ENCODE data around the gene CAPN2. TPM values are rescaled to one million over a fixed set of nuclear protein-coding genes. Genes with fewer than 3 reads are reported as not detected.

The CAPN2 gene
- total and polyA plus RNA-seq, 2 experiments from 2014 or later, result 8.4 to 17.8 TPM

DNA sequence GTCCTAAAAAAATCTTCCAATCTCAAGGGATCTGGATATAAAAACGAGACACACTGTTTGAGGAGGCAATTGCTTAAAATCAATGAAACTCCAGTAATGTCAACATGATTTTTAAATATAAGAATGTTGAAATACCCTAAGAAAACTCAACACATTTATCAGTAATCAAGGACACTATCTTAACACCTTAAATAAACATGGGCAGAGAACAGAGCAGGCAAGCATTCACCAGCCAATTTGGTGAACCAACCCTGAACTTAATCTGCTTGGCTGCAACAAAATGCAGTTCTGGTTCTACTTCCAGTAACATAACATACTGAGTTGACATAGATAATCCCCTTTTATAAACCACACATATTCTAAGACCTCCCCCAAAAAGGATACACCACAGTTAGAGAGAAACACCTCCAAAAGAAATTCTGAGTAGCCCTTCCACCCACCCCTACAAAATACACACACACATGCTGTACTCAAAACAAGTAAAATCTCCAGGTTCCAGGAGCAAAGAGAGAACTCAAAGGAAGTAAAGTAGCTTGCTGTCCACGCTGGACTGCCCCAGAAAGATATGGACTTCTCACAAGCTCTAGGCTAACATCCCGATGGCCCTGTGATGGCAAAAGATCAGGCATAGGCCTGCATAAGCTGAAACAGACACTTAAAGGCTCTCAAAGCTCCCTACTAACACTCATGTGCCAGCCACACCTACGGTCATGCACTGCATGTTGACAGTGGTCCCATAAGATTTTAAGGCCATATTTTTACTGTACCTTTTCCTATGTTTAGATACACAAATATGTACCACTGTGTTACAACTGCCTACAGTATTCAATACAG, 102.9 kb downstream of the CAPN2 start:
- no peak for DNase-seq (ENCODE audit: low spot score)
- H3K79me2 ChIP-seq (replicated peaks; ENCODE audit: insufficient read depth), result peaks cover 52% of the 10 kb centered on the region
- no peaks in the 10 kb centered on the region for H3K9me2 ChIP-seq (ENCODE audit: insufficient read depth)
- no peak overlapping the region for H3K4me3 ChIP-seq
- no peaks in the 10 kb centered on the region for H3K4me1 ChIP-seq (ENCODE audit: insufficient read depth)
- Mint-ChIP-seq H3K4me1 (peaks cover 6% of the 10 kb centered on the region), H3K4me3 (no peak overlapping the region), H3K27ac (peak overlapping the region; percentile 33; the same call in 1 of the 2 replicates), H3K36me3 (ENCODE audit: low read depth) (peaks cover 51% of the 10 kb centered on the region), H3K27me3 (ENCODE audit: insufficient read depth, low read depth, poor library complexity) (no peaks in the 10 kb centered on the region), H3K9me3 (no peaks in the 10 kb centered on the region)
- H4K20me1 ChIP-seq (replicated peaks; ENCODE audit: insufficient read depth), result peaks cover 12% of the 10 kb centered on the region
- H3K27ac ChIP-seq (ENCODE audit: low read depth), result no peak overlapping the region
- no peaks in the 10 kb centered on the region for H3K27me3 ChIP-seq (ENCODE audit: insufficient read depth)
- H3K36me3 ChIP-seq (ENCODE audit: insufficient read depth), result peaks cover 5% of the 10 kb centered on the region
- no peak overlapping the region for H2AFZ ChIP-seq
- H3F3A ChIP-seq (replicated peaks; ENCODE audit: low read depth), result no peaks in the 10 kb centered on the region
- TF ChIP-seq CREB1 (CRISPR knock-in tag; IDR thresholded peaks at IDR 0.05; ENCODE audit: low read depth), result no peak
- TF ChIP-seq EZH2 (IDR thresholded peaks at IDR 0.05; ENCODE audit: low read depth, unreplicated experiment), result no peak
- no peak for TF ChIP-seq ZNF331 (CRISPR knock-in tag; IDR thresholded peaks at IDR 0.05; ENCODE audit: low read depth)
- TF ChIP-seq EZH2phosphoT487 (IDR thresholded peaks at IDR 0.05; ENCODE audit: unreplicated experiment), result no peak
- TF ChIP-seq, protein P1, sequence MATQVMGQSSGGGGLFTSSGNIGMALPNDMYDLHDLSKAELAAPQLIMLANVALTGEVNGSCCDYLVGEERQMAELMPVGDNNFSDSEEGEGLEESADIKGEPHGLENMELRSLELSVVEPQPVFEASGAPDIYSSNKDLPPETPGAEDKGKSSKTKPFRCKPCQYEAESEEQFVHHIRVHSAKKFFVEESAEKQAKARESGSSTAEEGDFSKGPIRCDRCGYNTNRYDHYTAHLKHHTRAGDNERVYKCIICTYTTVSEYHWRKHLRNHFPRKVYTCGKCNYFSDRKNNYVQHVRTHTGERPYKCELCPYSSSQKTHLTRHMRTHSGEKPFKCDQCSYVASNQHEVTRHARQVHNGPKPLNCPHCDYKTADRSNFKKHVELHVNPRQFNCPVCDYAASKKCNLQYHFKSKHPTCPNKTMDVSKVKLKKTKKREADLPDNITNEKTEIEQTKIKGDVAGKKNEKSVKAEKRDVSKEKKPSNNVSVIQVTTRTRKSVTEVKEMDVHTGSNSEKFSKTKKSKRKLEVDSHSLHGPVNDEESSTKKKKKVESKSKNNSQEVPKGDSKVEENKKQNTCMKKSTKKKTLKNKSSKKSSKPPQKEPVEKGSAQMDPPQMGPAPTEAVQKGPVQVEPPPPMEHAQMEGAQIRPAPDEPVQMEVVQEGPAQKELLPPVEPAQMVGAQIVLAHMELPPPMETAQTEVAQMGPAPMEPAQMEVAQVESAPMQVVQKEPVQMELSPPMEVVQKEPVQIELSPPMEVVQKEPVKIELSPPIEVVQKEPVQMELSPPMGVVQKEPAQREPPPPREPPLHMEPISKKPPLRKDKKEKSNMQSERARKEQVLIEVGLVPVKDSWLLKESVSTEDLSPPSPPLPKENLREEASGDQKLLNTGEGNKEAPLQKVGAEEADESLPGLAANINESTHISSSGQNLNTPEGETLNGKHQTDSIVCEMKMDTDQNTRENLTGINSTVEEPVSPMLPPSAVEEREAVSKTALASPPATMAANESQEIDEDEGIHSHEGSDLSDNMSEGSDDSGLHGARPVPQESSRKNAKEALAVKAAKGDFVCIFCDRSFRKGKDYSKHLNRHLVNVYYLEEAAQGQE (IDR thresholded peaks at IDR 0.05; ENCODE audit: unreplicated experiment), result no peak
- no peak for TF ChIP-seq NANOG (IDR thresholded peaks at IDR 0.05; ENCODE audit: borderline replicate concordance)
- no peak for TF ChIP-seq POLR2AphosphoS5 (IDR thresholded peaks at IDR 0.05; ENCODE audit: low read depth)
- TF ChIP-seq, protein P2, sequence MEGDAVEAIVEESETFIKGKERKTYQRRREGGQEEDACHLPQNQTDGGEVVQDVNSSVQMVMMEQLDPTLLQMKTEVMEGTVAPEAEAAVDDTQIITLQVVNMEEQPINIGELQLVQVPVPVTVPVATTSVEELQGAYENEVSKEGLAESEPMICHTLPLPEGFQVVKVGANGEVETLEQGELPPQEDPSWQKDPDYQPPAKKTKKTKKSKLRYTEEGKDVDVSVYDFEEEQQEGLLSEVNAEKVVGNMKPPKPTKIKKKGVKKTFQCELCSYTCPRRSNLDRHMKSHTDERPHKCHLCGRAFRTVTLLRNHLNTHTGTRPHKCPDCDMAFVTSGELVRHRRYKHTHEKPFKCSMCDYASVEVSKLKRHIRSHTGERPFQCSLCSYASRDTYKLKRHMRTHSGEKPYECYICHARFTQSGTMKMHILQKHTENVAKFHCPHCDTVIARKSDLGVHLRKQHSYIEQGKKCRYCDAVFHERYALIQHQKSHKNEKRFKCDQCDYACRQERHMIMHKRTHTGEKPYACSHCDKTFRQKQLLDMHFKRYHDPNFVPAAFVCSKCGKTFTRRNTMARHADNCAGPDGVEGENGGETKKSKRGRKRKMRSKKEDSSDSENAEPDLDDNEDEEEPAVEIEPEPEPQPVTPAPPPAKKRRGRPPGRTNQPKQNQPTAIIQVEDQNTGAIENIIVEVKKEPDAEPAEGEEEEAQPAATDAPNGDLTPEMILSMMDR (conservative IDR thresholded peaks at IDR 0.05; ENCODE audit: low read depth in 2 of 2), result no peak
- ATAC-seq, result no peak
- H3K4me2 ChIP-seq, result no peak overlapping the region

DNA sequence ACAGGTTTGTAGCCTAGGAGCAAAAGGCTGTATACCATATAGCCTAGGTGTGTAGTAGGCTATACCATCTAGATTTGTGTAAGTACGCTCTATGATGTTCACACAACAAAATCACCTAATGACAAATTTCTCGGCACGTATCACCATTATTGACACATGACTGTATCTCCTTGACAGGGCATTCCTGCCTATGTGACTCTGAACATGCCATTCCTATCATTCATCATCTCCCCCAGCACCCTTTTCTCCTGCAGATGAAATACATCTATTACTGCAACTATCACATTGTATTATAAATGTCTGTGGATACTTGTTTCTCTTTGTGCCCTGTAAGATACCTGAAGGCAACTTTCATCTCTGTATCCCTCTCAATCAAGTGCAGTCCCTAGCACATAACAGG, 103.5 kb downstream of the CAPN2 start:
- no peak overlapping the region for H3K4me3 Mint-ChIP-seq
- H3K4me1 Mint-ChIP-seq, result peaks cover 12% of the 10 kb centered on the region
- no peak overlapping the region for H3K27ac Mint-ChIP-seq
- no peak for TF ChIP-seq EZH2phosphoT487 (IDR thresholded peaks at IDR 0.05; ENCODE audit: unreplicated experiment)
- TF ChIP-seq, protein P2 (conservative IDR thresholded peaks at IDR 0.05; ENCODE audit: low read depth in 2 of 2), result no peak
- TF ChIP-seq JUNB (IDR thresholded peaks at IDR 0.05; ENCODE audit: unreplicated experiment), result no peak
- TF ChIP-seq NANOG (IDR thresholded peaks at IDR 0.05; ENCODE audit: borderline replicate concordance), result no peak

More for the DNA sequence above, 103.5 kb downstream of the CAPN2 start:
- H3K79me2 ChIP-seq (replicated peaks; ENCODE audit: insufficient read depth), result peaks cover 58% of the 10 kb centered on the region
- H3K4me3 ChIP-seq, result no peak overlapping the region
- Mint-ChIP-seq H3K9me3 (no peaks in the 10 kb centered on the region), H3K27me3 (ENCODE audit: insufficient read depth, low read depth, poor library complexity) (no peaks in the 10 kb centered on the region), H3K36me3 (ENCODE audit: low read depth) (peaks cover 51% of the 10 kb centered on the region)
- H3K27ac ChIP-seq (ENCODE audit: low read depth), result no peak overlapping the region
- ATAC-seq (no peak), DNase-seq (ENCODE audit: low spot score) (no peak)
- no peaks in the 10 kb centered on the region for H3K27me3 ChIP-seq (ENCODE audit: insufficient read depth)
- peaks cover 12% of the 10 kb centered on the region for H4K20me1 ChIP-seq (replicated peaks; ENCODE audit: insufficient read depth)
- H3K9me2 ChIP-seq (ENCODE audit: insufficient read depth), result no peaks in the 10 kb centered on the region
- no peak overlapping the region for H3K4me2 ChIP-seq
- no peaks in the 10 kb centered on the region; the same call in none of the 2 replicates for H3K36me3 ChIP-seq (ENCODE audit: insufficient read depth)
- H3K4me1 ChIP-seq (ENCODE audit: insufficient read depth), result no peaks in the 10 kb centered on the region
- H3F3A ChIP-seq (replicated peaks; ENCODE audit: low read depth), result no peaks in the 10 kb centered on the region
- no peak overlapping the region for H2AFZ ChIP-seq
